IPS-18a (cell line): Measurements from ENCODE around the gene PTBP1.
A peak's percentile ranks its signal among the peaks of the same experiment; 100 is the strongest.

Experiments used
- H3K27ac ChIP-seq: one replicate; pipeline ENCODE4 v1.5.1; 2013; ENCODE audit warnings: low read length
- H3K27me3 ChIP-seq: one replicate; pipeline ENCODE4 v1.6.1; 2013; ENCODE audit warnings: mild to moderate bottlenecking, low read length; ENCODE audit not compliant: control insufficient read depth, insufficient read depth
- H3K36me3 ChIP-seq: one replicate; pipeline ENCODE4 v1.6.1; 2013; ENCODE audit warnings: low read depth, low read length; ENCODE audit not compliant: control insufficient read depth
- H3K4me1 ChIP-seq: one replicate; pipeline ENCODE4 v1.6.1; 2013; ENCODE audit warnings: low read depth, low read length; ENCODE audit not compliant: control insufficient read depth
- H3K4me3 ChIP-seq: one replicate; pipeline ENCODE4 v1.5.1; 2013; ENCODE audit warnings: low read length
- H3K9ac ChIP-seq: one replicate; pipeline ENCODE4 v1.6.1; 2013; ENCODE audit warnings: mild to moderate bottlenecking, low read length, moderate library complexity
- H3K9me3 ChIP-seq: one replicate; pipeline ENCODE4 v1.6.1; 2013; ENCODE audit warnings: low read depth, low read length; ENCODE audit not compliant: control insufficient read depth

Gene PTBP1

DNA sequence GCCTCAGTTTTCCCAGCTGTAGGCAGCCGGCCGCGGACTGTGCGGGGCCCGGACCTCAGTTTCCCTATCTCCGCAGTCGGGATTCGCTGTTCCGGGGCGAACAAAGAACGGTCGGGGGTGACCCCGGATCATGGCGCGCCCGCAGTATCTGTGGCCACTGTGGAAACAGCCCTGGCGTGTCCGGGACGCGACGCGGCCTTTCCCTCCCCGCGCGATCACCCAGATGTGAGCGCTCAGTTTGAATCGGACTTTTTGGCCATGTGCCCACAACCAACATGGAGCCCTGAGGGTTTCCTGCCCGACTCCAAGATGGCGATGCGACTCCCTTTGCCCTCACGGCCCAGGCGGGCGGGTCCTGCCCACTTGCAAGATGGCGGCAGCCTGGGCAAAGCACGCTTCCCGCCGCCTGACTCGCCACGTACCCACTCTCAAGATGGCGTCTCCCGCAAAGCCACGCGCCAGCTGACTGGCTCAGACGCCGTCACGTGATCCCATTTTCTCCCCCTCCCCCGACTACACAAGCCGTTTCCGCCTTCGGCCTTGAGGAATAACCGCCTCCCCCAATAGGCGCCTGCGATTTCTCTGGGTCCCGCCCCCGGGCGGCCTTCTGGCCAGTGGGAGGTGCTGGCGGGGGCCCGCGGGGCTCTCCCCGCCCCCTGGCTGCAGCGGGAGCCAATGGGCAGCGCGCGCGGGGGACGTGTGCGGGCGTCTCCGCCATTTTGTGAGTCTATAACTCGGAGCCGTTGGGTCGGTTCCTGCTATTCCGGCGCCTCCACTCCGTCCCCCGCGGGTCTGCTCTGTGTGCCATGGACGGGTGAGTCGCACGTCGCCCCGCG lies at the start of gene PTBP1:
Gene PTBP1 (plus strand): TSS at position 761 of the 836 bp plus-strand sequence. CDS start 46 bp downstream, at position 807.
- Histone ChIP-seq H3K27me3 (no peaks in the 10 kb centered on the region), H3K36me3 (peaks cover 26% of the 10 kb centered on the region), H3K4me1 (peaks cover 13% of the 10 kb centered on the region)

DNA sequence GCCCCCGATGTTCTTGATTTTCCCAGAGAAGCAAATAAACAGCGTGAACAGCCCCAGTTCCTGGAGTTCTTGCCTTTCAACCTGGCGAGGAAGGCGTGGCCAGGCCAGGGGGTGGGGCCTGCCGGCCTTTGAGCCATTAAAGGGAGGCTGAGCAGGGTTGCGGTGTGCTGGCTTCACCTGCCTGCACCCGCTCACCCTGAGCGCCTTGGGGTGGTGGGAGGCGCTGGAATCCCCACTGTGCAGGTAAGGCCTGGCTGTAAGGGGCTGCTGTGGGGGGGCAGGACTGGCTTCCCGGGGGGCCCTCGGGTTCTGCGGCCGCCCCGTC lies 49.0 kb upstream of the PTBP1 start:
- H3K27ac ChIP-seq, result no peak overlapping the region
- no peaks in the 10 kb centered on the region for H3K9me3 ChIP-seq
- H3K9ac ChIP-seq, result no peak overlapping the region
- H3K36me3 ChIP-seq, result no peaks in the 10 kb centered on the region
- no peaks in the 10 kb centered on the region for H3K4me1 ChIP-seq
- no peaks in the 10 kb centered on the region for H3K27me3 ChIP-seq
- H3K4me3 ChIP-seq, result no peak overlapping the region

More for the DNA sequence above, at the start of gene PTBP1:
- Histone ChIP-seq H3K9me3 (no peaks in the 10 kb centered on the region), H3K4me3 (peak within 1 kb of the TSS; percentile 68), H3K27ac (no peak within 1 kb of the TSS), H3K9ac (peak within 1 kb of the TSS; percentile 89)

DNA sequence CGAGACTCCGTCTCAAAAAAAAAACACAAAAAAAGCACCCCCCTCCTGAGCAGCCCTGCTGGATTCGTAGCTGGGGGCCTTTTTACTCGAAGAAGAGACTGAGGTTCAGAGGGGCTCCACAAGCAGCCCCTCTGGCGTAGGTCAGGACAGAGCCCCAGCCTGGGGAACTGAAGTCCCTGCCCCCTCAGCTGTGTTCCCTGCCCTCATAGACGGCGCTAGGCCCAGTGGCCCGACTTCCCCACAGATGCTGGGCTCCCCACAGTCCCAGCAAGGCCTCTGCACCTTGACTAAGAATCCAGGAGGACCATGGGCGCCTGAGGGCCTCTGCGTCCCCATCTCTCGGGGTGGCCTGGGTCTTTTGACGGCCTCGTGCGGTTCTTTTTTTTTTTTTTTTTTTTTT lies 47.4 kb upstream of the PTBP1 start:
- Histone ChIP-seq H3K27ac (no peak overlapping the region), H3K4me1 (no peaks in the 10 kb centered on the region), H3K36me3 (no peaks in the 10 kb centered on the region), H3K9me3 (no peaks in the 10 kb centered on the region), H3K27me3 (no peaks in the 10 kb centered on the region), H3K9ac (no peak overlapping the region), H3K4me3 (no peak overlapping the region)

DNA sequence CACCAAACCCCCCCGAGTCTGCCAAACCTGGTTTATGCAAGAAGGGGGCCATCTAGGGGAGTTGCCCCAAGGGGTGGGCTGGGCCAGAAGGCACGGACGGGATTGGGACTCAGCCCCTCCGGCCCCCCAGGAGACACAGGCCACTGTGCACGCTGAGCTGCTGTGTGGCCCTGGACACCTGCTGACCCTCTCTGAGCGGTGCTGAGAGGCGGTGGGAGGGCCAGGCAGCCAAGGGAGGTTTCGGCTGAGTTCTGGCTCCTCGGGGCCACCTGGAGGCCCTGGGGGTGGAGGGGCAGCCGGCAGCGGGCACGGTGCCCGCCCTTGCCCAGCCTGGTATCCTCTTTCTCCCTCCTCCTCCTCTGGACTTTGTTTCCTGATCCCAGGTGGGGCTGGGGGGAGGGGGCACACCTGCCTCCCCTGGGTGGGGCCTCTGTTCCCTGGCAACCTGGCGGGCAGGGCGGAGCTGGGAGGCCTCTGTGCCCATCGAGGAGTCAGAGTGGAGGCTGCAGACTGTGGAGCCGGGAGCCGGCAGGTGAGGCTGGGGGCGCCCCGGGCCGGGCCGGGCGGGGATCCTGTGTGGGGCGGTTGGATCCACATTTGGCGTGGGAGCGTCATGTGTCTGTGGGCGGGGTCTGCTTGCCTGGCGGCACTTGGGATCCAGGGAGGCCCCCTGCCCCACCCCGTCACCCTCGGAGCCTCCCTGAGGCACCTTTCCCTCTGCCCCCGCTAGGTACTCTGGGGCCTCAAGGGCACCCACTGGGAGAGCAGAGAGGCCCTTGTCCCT lies 46.4 kb upstream of the PTBP1 start, which contains the start of gene MISP:
Gene MISP (plus strand): TSS at position 473 of the 784 bp plus-strand sequence. CDS start 5,835 bp downstream, outside the sequence.
- Histone ChIP-seq H3K4me1 (no peaks in the 10 kb centered on the region), H3K36me3 (no peaks in the 10 kb centered on the region), H3K27me3 (no peaks in the 10 kb centered on the region), H3K9me3 (no peaks in the 10 kb centered on the region), H3K9ac (no peak within 1 kb of the TSS), H3K27ac (no peak within 1 kb of the TSS), H3K4me3 (no peak within 1 kb of the TSS)

DNA sequence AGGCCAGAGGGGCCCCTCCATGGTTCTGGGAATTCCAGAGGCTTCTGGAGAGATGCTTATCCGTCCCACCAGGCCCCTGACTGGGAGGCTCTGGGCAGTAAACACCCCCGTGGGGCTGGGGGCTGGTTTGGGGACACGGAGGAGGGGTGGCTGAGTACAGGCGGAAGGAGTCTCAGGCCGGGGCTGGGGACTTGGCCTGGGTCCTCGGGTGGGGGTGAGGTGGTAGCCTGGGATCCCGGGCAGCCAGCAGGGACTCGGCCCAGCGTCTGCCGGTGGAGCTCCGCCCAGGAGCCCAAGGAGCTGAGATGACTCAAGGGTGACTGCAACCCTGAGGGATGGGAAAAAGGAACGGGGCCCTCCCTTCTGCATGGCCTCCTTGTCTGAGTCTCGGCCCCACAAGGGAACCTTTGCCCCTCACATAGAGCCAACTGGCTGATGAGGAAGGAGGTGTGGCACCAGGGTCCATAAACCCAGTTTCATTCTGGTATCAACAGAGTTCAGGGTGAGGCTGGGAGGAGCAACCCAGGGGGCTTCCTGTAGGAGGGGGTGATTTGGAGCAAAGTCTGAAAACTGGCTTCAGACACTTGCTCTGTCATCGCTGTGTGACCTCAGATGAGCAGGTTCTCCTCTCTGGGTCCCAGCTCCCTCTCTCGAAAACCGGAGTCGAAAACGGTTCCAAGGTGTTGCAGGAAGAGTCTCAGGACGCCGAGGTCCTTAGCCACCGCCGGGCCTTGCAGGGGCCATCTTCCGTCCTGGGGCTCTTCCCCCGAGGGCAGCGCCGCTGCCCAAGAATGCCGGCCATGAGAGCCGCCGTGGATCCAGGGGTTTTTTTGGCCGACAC lies 45.5 kb upstream of the PTBP1 start:
- Histone ChIP-seq H3K36me3 (no peaks in the 10 kb centered on the region), H3K27me3 (no peaks in the 10 kb centered on the region), H3K9ac (no peak overlapping the region), H3K4me1 (no peaks in the 10 kb centered on the region), H3K9me3 (no peaks in the 10 kb centered on the region), H3K4me3 (no peak overlapping the region), H3K27ac (no peak overlapping the region)

DNA sequence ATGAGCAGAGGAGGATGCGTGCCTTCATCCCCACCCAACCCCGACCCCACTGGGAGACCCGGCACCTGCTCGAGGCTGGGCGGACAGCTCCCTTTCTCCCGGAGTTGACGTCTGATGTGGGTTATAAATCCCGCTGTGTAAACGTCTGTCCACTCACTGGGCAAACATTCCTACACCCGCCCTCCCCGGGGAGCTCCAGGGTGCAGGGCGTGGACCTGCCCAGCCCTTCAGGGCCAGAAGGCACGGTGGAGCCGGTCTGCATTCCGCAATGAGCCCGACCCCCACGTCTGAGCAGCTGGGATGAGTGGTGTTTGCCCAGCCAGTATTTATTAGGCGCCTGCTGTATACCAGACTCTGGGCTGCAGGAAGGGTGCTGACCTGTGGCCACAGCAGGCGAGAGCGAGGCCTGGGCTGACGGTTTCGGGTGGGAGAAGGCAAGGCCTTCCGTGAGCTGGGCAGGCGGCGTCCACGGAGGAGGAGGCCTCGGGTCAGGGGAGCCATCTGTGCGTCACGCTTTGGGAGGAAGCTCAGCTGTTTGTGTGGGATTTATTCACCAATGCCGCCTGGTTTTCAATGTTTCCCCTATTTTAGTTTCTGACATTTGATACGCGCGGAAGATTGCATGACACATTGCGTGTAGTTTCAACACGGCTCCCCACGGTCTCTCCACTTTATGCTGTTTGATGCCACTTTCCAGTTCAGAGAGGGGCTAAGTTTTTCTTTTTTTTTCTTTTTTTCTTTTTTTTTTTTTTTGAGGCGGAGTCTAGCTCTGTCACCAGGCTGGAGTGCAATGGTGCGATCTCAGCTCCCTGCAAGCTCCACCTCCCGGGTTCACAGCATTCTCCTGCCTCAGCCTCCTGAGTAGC lies 44.4 kb upstream of the PTBP1 start:
- Histone ChIP-seq H3K36me3 (no peaks in the 10 kb centered on the region), H3K27me3 (no peaks in the 10 kb centered on the region), H3K9ac (no peak overlapping the region), H3K4me1 (no peaks in the 10 kb centered on the region), H3K27ac (no peak overlapping the region), H3K9me3 (no peaks in the 10 kb centered on the region), H3K4me3 (no peak overlapping the region)

DNA sequence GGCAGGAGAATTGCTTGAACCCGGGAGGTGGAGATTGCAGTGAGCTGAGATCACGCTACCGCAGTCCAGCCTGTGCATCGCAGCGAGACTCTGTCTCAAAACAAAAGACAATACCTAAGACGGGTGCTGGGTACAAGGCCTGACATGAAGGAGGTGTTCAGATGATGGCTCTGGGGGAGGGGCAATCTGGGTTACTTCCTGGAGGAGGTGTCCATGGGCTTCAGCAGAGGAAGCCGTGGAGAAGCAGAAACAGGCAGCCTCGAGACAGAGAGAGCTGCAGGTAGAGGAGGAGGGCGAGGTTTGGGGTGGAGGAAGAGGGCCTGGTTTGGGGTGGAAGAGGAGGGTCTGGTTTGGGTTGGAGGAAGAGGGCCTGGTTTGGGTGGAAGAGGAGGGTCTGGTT lies 42.7 kb upstream of the PTBP1 start:
- no peaks in the 10 kb centered on the region for H3K27me3 ChIP-seq
- H3K4me1 ChIP-seq, result no peaks in the 10 kb centered on the region
- no peak overlapping the region for H3K9ac ChIP-seq
- H3K27ac ChIP-seq, result no peak overlapping the region
- no peaks in the 10 kb centered on the region for H3K36me3 ChIP-seq
- no peaks in the 10 kb centered on the region for H3K9me3 ChIP-seq
- H3K4me3 ChIP-seq, result no peak overlapping the region

DNA sequence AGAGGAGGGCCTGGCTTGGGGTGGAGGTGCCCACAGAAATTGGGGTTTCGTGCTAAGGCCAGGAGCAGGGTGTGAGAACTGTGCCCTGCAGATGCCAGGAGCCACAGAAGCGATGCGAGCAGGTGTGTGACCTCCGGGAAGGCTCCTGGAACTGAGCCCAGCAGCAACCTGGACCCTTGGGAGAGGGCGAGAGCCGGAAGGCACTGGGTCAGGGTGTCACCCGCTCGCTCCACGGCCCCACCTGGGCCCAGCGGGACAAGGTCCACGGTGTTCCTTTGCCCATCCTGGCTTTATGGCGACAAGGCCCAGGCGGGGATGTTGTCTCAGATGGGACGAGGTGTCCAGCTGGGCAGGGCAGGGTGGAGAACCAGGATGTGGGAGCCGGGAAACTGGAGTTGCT lies 42.2 kb upstream of the PTBP1 start:
- no peak overlapping the region for H3K27ac ChIP-seq
- no peak overlapping the region for H3K9ac ChIP-seq
- H3K9me3 ChIP-seq, result no peaks in the 10 kb centered on the region
- no peaks in the 10 kb centered on the region for H3K27me3 ChIP-seq
- H3K36me3 ChIP-seq, result no peaks in the 10 kb centered on the region
- no peaks in the 10 kb centered on the region for H3K4me1 ChIP-seq
- no peak overlapping the region for H3K4me3 ChIP-seq

DNA sequence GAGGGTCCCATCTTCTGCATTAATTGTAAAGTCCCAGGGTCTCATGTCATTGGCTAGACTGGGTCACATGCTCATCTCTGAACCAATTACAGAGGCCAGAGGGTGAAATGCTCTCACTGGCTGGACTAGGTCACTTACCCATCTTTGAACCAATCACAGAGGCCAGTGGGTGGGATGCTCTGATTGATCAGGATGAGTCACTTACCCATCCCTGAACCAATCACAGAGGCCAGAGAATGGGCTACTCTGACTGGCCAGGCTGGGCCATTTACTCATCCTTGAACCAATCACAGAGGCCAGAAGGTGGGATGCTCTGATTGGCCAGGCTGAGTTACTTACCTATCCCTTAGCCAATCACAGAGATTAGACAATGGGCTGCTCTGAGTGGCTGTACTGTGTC lies 41.0 kb upstream of the PTBP1 start:
- Histone ChIP-seq H3K36me3 (no peaks in the 10 kb centered on the region), H3K4me1 (no peaks in the 10 kb centered on the region), H3K27ac (no peak overlapping the region), H3K9ac (no peak overlapping the region), H3K27me3 (no peaks in the 10 kb centered on the region), H3K9me3 (no peaks in the 10 kb centered on the region), H3K4me3 (no peak overlapping the region)

DNA sequence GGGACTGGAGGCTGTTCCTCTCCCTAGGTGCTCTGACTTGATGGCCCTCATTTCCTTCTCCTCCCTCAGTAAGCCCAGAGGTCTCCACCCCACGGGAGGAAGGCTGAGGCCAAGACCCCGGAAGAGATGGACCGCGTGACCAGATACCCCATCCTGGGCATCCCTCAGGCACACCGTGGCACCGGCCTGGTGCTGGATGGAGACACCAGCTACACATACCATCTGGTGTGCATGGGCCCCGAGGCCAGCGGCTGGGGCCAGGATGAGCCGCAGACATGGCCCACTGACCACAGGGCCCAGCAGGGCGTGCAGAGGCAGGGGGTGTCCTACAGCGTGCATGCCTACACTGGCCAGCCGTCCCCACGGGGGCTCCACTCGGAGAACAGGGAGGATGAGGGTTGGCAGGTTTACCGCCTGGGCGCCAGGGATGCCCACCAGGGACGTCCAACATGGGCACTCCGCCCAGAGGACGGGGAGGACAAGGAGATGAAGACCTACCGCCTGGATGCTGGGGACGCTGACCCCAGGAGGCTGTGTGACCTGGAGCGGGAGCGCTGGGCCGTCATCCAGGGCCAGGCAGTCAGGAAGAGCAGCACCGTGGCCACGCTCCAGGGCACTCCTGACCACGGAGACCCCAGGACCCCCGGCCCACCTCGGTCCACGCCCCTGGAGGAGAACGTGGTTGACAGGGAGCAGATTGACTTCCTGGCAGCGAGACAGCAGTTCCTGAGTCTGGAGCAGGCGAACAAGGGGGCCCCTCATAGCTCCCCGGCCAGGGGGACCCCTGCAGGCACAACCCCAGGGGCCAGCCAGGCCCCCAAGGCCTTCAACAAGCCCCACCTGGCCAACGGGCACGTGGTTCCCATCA lies 40.2 kb upstream of the PTBP1 start:
- Histone ChIP-seq H3K9me3 (no peaks in the 10 kb centered on the region), H3K27me3 (no peaks in the 10 kb centered on the region), H3K4me3 (no peak overlapping the region), H3K4me1 (no peaks in the 10 kb centered on the region), H3K36me3 (no peaks in the 10 kb centered on the region), H3K27ac (no peak overlapping the region), H3K9ac (no peak overlapping the region)
